OCI-LY7 (cell line): ENCODE results near the gene IGSF23. TPM values are rescaled to one million over a fixed set of nuclear protein-coding genes. Genes with fewer than 3 reads are reported as not detected.
"Not testable (repeated sequence)": the region's sequence is repeated elsewhere in the genome, so short reads cannot be mapped to it uniquely, and the experiment has no call there.

Source experiments
- BruUV-seq: library from RNA; stranded (reverse); fragments of 400-500 nt; replicated peaks from 2 replicates; lab custom pipeline; 2021; lab: Mats Ljungman, UMichigan
- CTCF ChIA-PET: fragments of 300-600 bp; sonication (Branson Sonifier 250); formaldehyde crosslinking; loops from one replicate; lab custom pipeline; 2022; ENCODE audit warnings: antibody characterized with exemption; ENCODE audit not compliant: unreplicated experiment; lab: Charles Lee
- POLR2A ChIA-PET: fragments of 300-600 bp; sonication (Branson Sonifier 250); formaldehyde crosslinking; loops from one replicate; lab custom pipeline; 2022; ENCODE audit warnings: antibody characterized with exemption; lab: Charles Lee
- DNase-seq: peaks from one replicate; pipeline ENCODE4 v3.0.0-alpha.2; 2015; ENCODE audit warnings: low spot score
- H2AFZ ChIP-seq: fragments of 200-600 bp; sonication (generic), shearing (Covaris generic); 2 replicates; pipeline ENCODE4 v1.6.1; 2014; ENCODE audit warnings: mild to moderate bottlenecking, antibody characterized with exemption, low read length, moderate library complexity
- H3K27ac ChIP-seq: fragments of 200-600 bp; sonication (generic); 2 replicates; pipeline ENCODE4 v1.5.1; 2014; ENCODE audit warnings: mixed run types, low read depth, mild to moderate bottlenecking, moderate library complexity, low read length, inconsistent platforms; ENCODE audit not compliant: poor library complexity, severe bottlenecking
- H3K36me3 ChIP-seq: fragments of 200-600 bp; sonication (generic); 2 replicates; pipeline ENCODE4 v1.6.1; 2014; ENCODE audit warnings: mild to moderate bottlenecking, antibody characterized with exemption, low read length, moderate library complexity, mixed read lengths; ENCODE audit not compliant: insufficient read depth
- H3K4me1 ChIP-seq: fragments of 200-600 bp; sonication (generic); 2 replicates; pipeline ENCODE4 v1.5.1; 2014; ENCODE audit warnings: mild to moderate bottlenecking, low read length; ENCODE audit not compliant: insufficient read depth, poor library complexity, severe bottlenecking
- H3K4me2 ChIP-seq: fragments of 200-600 bp; sonication (generic); 2 replicates; pipeline ENCODE4 v1.6.1; 2014; ENCODE audit warnings: mild to moderate bottlenecking, low read length
- H3K4me3 ChIP-seq: fragments of 200-600 bp; sonication (generic); 2 replicates; pipeline ENCODE4 v1.5.1; 2014; ENCODE audit warnings: mild to moderate bottlenecking, low read depth, low read length; ENCODE audit not compliant: poor library complexity, severe bottlenecking
- H3K79me2 ChIP-seq: fragments of 200-600 bp; sonication (generic); 2 replicates; pipeline ENCODE4 v1.6.1; 2016; ENCODE audit warnings: low read depth, mild to moderate bottlenecking, low read length, moderate library complexity, mixed read lengths; ENCODE audit not compliant: insufficient read depth
- H3K9me2 ChIP-seq: fragments of 200-600 bp; sonication (generic); 2 replicates; pipeline ENCODE4 v1.6.1; 2016; ENCODE audit warnings: mild to moderate bottlenecking, low read length, mixed read lengths; ENCODE audit not compliant: insufficient read depth
- H3K9me3 ChIP-seq: fragments of 200-600 bp; sonication (generic); 2 replicates; pipeline ENCODE4 v1.6.1; 2014; ENCODE audit warnings: mild to moderate bottlenecking, mixed run types, low read length, mixed read lengths
- H4K20me1 ChIP-seq: fragments of 200-600 bp; sonication (generic); 2 replicates; pipeline ENCODE4 v1.6.1; 2014; ENCODE audit warnings: mild to moderate bottlenecking, antibody characterized with exemption, low read length, moderate library complexity, mixed read lengths; ENCODE audit not compliant: insufficient read depth
- CTCF ChIP-seq: fragments of 200-600 bp; sonication (generic); conservative IDR thresholded peaks from 2 replicates; pipeline ENCODE4 v1.5.1; 2014; ENCODE audit warnings: mild to moderate bottlenecking, antibody characterized with exemption, low read length, moderate library complexity, mixed read lengths
- EZH2phosphoT487 ChIP-seq: fragments of 200-600 bp; sonication (generic); IDR thresholded peaks from 2 replicates; pipeline ENCODE4 v1.6.1; 2018; ENCODE audit warnings: low read depth, borderline replicate concordance, mild to moderate bottlenecking, mixed run types, antibody characterized with exemption, low read length, moderate library complexity, mixed read lengths
- intact Hi-C: fragments of 100-400 bp; cut with micrococcal nuclease; formaldehyde crosslinking; loops from one replicate; pipeline ENCODE4 v1.10.0; 2022; ENCODE audit not compliant: unreplicated experiment
- total RNA-seq, 2 experiments: library from RNA; depleted of rRNA in 1 of 2; stranded (reverse); fragments of >200 nt in 1 of 2; shearing (Covaris generic) in 1 of 2; gene quantifications; 2 replicates each; pipeline ENCODE4 v1.2.3, GENCODE V29; 2014 to 2022

The IGSF23 gene
- total RNA-seq, 2 experiments from 2014 or later = not detected

- Histone ChIP-seq H3K27ac (no peak overlapping the region), H3K9me2 (no peaks in the 10 kb centered on the region), H3K4me1 (no peaks in the 10 kb centered on the region), H3K9me3 (no peaks in the 10 kb centered on the region), H3K36me3 (no peaks in the 10 kb centered on the region), H3K4me2 (no peak overlapping the region), H3K79me2 (no peaks in the 10 kb centered on the region), H2AFZ (no peak overlapping the region), H4K20me1 (no peaks in the 10 kb centered on the region), H3K4me3 (no peak overlapping the region)
- intact Hi-C loops = no loop called here
- TF ChIP-seq EZH2phosphoT487 = no peak
- no peak for TF ChIP-seq CTCF
- BruUV-seq = no TSS peak
- POLR2A ChIA-PET = no interaction called here
- no peak for DNase-seq
- CTCF ChIA-PET = no interaction called here
Measured at GRCh38 chr19:44626048-44626624, 12.8 kb downstream of the IGSF23 start.

GRCh38 chr19:44627631-44628030, 14.3 kb downstream of the IGSF23 start:
- no peak overlapping the region for H2AFZ ChIP-seq
- no peaks in the 10 kb centered on the region for H3K79me2 ChIP-seq
- DNase-seq = no peak
- POLR2A ChIA-PET = interaction anchor here (0.5 kb wide), 1 partner anchor 676 kb away, joined by 4 read pairs; no protein-coding TSS in a partner anchor
- BruUV-seq = no TSS peak
- CTCF ChIA-PET = no interaction called here
- intact Hi-C loops = no loop called here
- no peak overlapping the region for H3K4me3 ChIP-seq
- H3K9me2 ChIP-seq = no peaks in the 10 kb centered on the region
- TF ChIP-seq CTCF (no peak), EZH2phosphoT487 (no peak)
- H3K4me1 ChIP-seq = no peaks in the 10 kb centered on the region
- no peaks in the 10 kb centered on the region for H4K20me1 ChIP-seq
- no peak overlapping the region for H3K27ac ChIP-seq
- H3K4me2 ChIP-seq = no peak overlapping the region
- H3K36me3 ChIP-seq = no peaks in the 10 kb centered on the region
- no peaks in the 10 kb centered on the region for H3K9me3 ChIP-seq

- H3K36me3 ChIP-seq = no peaks in the 10 kb centered on the region
- no peaks in the 10 kb centered on the region for H3K9me3 ChIP-seq
- H3K4me3 ChIP-seq = no peak overlapping the region
- ChIA-PET CTCF (no interaction called here), POLR2A (no interaction called here)
- no peak for TF ChIP-seq CTCF
- no peak for TF ChIP-seq EZH2phosphoT487
- H3K79me2 ChIP-seq = no peaks in the 10 kb centered on the region
- H4K20me1 ChIP-seq = no peaks in the 10 kb centered on the region
- DNase-seq = no peak
- no TSS peak for BruUV-seq
- no peak overlapping the region for H3K27ac ChIP-seq
- intact Hi-C loops = no loop called here
- H2AFZ ChIP-seq = no peak overlapping the region
- no peak overlapping the region for H3K4me2 ChIP-seq
- H3K9me2 ChIP-seq = no peaks in the 10 kb centered on the region
- no peaks in the 10 kb centered on the region for H3K4me1 ChIP-seq
Measured at GRCh38 chr19:44628793-44629192, 15.4 kb downstream of the IGSF23 start.

- H2AFZ ChIP-seq, H3K79me2 ChIP-seq, H4K20me1 ChIP-seq, DNase-seq, H3K9me2 ChIP-seq, BruUV-seq, CTCF ChIA-PET, H3K9me3 ChIP-seq, H3K27ac ChIP-seq, H3K36me3 ChIP-seq, H3K4me2 ChIP-seq, H3K4me1 ChIP-seq, H3K4me3 ChIP-seq, intact Hi-C loops, POLR2A ChIA-PET: not testable (repeated sequence)
Measured at GRCh38 chr19:44631611-44632010, 18.2 kb downstream of the IGSF23 start.

- H2AFZ ChIP-seq, intact Hi-C loops, H3K79me2 ChIP-seq, POLR2A ChIA-PET, H3K9me2 ChIP-seq, H4K20me1 ChIP-seq, H3K9me3 ChIP-seq, H3K4me3 ChIP-seq, H3K4me2 ChIP-seq, BruUV-seq, DNase-seq, CTCF ChIA-PET, H3K4me1 ChIP-seq, H3K27ac ChIP-seq, H3K36me3 ChIP-seq: not testable (repeated sequence)
Measured at GRCh38 chr19:44634058-44634457, 20.7 kb downstream of the IGSF23 start.
